GM21447 (cell line): ENCODE data around the gene LDB3.

Experiments used
- ATAC-seq: cut with Tn5 transposase; IDR thresholded peaks from one replicate; pipeline ENCODE4 v1.9.1; 2021; ENCODE audit not compliant: unreplicated experiment

The LDB3 gene

GRCh38 chr10:86684331-86685097, 16.2 kb downstream of the LDB3 start:
- ATAC-seq = no peak

GRCh38 chr10:86685416-86685815, 17.1 kb downstream of the LDB3 start:
- ATAC-seq = no peak

GRCh38 chr10:86685893-86686632, 17.8 kb downstream of the LDB3 start:
- no peak for ATAC-seq

- no peak for ATAC-seq
Observed at GRCh38 chr10:86686972-86687371, 18.7 kb downstream of the LDB3 start.

GRCh38 chr10:86687750-86688149, 19.4 kb downstream of the LDB3 start:
- ATAC-seq = no peak

GRCh38 chr10:86688398-86688921, 20.1 kb downstream of the LDB3 start:
- ATAC-seq = peak; percentile 89

GRCh38 chr10:86689146-86689545, 20.8 kb downstream of the LDB3 start:
- no peak for ATAC-seq

GRCh38 chr10:86690231-86690630, 21.9 kb downstream of the LDB3 start:
- no peak for ATAC-seq

- no peak for ATAC-seq
Observed at GRCh38 chr10:86690657-86691084, 22.4 kb downstream of the LDB3 start.

GRCh38 chr10:86691333-86692022, 23.2 kb downstream of the LDB3 start:
- no peak for ATAC-seq

- ATAC-seq = no peak
Observed at GRCh38 chr10:86692023-86692514, 23.8 kb downstream of the LDB3 start.

- no peak for ATAC-seq
Observed at GRCh38 chr10:86692664-86693063, 24.4 kb downstream of the LDB3 start.

GRCh38 chr10:86693275-86693674, 25.0 kb downstream of the LDB3 start:
- no peak for ATAC-seq

- no peak for ATAC-seq
Observed at GRCh38 chr10:86693721-86694369, 25.5 kb downstream of the LDB3 start.

GRCh38 chr10:86698207-86698940, 30.1 kb downstream of the LDB3 start:
- ATAC-seq = no peak

GRCh38 chr10:86699125-86699524, 30.8 kb downstream of the LDB3 start:
- no peak for ATAC-seq

- no peak for ATAC-seq
Observed at GRCh38 chr10:86699541-86699940, 31.2 kb downstream of the LDB3 start.

GRCh38 chr10:86699991-86700840, 31.9 kb downstream of the LDB3 start:
- no peak for ATAC-seq
